ENCODE results near the gene DEGS1.

DEGS1 gene

DNA sequence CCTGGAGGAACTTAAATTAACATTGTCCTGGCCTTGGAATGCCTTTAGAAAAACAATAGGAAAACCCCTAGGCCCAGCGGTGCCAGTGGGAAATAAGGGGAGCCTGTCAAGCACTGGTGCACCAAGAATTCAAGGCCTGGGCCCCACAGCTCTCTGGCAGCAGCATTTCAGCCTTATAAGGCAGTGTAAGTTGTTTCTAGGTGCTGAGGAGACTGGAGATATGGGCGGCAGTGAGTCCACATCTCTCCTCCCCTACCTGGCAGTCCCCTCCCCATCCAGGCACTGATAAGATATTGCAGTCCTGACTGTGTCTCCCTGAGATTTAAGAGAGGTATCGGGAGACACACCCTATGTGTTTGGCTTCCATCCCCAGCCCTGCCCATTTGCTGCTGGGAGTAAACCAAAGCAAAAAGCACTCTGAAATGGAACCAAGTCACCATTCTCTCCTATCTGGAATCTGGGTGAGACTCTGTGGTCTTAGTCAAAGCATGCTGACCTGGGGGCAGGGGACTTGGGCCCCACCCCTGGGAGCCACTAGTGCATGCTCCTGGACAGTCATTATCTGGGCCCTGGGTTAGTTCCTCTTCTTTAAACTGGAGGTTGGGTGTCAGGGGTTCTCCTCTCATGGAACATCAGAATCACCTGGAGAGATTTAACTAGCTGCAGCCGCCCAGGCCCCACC is 30.5 kb downstream of the DEGS1 start:
- DNase-seq (ENCODE audit: low read depth in 2 of 2): no peak

DNA sequence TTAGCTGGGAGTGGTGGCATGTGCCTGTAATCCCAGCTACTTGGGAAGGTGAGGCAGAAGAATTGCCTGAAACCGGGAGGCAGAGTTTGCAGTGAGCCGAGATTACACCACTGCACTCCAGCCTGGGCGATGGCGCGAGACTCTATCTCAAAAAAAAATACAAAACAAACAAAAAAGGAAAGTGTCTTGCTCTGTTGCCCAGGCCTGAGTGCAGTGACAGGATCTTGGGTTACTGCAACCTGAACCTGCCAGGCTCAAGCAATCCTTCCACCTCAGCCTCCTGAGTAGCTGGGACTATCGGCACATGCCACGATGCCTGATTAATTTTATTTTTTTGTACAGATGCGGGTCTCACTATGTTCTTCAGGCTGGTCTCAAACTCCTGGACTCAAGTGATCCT is 33.3 kb downstream of the DEGS1 start:
- no peak for DNase-seq (ENCODE audit: low read depth in 2 of 2)

DNA sequence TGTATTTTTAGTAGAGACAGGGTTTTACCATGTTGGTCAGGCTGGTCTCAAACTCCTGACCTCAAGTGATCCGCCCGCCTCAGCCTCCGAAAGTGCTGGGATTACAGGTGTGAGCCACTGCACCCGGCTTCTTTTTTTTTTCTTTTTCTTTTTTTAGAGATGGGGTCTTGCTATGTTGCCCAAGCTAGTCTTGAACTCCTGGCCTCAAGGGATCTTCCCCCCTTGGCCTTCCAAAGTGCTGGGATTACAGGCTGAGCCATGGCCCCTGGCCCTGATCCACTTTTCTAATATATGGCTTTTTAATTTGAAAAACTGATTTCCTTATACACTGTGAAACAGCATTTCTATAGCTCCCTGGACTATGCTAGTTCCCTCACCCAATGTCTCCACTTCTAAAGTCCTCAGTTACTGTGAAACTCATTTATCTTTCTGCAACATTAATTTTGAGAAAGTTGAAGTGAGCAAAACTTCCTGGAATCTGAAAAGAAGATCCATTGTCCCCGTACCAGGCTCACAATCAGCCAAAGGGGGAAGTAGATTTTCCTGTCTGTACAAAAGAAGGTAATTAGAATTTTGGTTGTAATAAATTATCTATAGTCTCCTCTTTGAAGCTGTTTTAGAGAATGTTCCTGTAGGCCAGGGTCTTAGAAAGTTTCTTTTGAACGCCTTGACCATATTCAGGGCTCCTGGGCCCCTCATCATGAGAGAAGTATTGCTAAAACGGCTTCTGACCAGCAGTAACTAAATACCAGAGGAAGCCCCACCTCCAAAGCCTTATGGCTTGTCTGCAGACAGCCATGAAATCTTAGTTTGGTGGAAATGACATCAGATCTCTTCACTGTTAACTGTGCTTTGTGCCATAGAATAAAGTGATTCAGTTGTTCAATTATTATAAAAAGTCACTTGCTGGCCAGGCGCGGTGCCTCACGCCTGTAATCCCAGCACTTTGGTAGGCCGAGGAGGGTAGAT is 34.9 kb downstream of the DEGS1 start:
- DNase-seq (ENCODE audit: low read depth in 2 of 2): no peak

DNA sequence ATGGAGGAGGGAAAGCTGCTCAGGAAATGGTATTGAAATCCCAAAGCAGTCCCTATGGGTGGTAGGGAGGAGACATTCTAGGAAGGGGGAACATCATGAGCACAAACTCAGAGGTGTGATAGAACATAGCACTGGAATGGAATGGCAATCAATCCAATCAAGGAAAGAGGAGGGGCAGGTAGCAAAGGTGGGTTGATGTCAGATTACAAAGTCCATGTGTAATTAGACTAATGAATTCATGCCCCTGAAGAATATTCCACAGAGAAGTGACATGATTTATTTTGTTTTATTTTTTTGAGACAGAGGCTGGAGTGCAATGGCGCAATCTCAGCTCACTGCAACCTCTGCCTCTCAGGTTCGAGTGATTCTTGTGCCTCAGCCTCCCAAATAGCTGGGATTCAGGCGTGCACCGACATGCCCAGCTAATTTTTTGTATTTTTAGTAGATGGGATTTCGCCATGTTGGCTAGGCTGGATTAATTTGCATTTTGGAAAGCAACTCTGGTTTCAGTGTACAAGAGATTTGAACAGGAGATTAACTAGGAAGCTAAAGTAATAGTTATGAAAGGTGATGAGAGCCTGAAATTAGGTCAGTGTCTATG is 36.1 kb downstream of the DEGS1 start:
- DNase-seq (ENCODE audit: low read depth in 2 of 2): no peak

DNA sequence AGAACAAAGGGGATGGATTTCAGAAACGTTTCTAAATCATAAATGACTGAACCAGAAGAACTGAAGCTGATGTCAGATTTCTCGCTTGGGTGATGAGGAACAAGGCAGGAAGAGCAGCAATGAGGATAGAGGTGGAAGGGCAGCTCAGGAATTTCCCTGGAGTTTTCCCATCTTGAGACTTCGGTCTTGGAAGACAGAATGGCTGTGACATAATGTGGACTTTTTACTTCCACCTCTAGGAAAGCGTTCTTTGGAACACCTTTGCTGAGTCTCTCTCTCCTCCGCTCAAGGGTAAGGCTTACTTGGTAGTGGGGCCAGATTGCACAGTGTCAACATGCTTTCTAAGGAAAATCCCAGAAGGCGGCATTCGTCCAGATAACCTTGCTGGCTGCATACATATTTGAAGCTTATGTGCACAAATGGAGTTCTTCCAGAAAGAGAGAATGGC is 36.6 kb downstream of the DEGS1 start:
- no peak for DNase-seq (ENCODE audit: low read depth in 2 of 2)

DNA sequence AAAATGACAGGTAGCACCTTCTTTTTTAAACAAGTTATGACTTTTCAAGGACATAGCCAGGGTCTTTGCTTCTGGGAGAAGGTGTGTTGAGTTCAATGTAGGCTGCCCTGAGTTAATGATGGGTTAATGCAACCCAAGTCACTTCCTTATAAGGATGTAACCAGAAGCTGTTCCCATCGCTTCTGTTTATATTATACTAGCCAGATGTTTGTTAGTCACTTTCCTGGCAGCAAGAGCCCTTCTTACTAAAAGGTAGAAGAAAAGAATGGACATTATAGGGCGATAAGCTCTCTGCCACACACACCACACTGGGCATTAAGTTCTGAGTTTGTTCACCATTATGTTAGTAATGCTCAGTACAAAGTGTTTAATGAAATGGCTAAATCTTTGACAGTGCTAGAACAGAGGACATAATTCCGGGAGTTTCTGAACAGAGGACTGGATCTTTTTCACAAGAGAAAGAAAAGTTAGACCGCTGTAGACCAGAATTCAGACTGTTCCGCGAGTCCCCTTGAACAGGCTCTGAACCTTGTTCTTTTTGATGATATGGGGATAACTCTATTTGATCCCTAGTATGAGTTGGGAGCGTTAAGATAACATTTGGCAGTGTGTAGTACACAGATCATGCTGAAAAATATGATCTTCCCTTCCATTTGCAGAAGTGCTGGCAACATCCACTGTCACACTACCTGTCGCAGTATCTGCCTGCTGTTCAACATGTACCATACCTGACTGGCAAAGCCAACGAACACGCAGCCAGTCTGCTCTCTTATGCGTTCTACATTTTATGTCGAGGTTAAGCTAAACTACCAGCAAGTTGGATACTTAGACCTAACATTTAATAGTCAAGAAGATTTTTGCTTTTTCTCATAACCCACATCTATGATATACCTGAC is 41.0 kb downstream of the DEGS1 start:
- DNase-seq (ENCODE audit: low read depth in 2 of 2): no peak

DNA sequence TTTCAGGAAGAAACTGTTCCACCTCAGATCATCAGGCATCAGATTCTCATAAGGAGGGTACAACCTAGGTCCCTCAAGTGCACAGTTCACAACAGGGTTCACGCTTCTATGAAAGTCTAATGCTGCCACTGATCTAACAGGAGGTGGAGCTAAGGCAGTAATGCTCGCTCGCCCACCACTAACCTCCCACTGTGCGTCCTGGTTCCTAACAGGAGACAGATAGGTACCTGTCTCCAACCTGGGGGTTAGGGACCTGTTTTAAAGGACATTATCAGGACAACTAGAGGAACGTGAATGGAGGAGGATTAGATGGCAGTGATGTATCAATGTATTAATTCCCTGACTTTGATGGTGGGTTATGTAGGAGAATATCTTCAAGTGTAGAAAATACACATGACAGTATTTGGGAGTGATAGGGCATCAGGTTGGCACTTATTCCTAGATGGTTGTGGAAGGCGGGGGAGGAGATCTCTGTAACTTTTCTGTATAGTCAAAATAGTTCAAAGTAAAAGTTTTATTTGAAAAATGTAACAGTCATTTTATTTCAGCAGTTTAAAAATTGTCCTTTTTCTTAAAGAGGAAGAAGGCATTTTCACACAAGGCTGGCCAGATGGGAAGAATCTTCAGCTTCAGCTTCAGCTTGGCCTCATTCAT is 43.9 kb downstream of the DEGS1 start:
- DNase-seq (ENCODE audit: low read depth in 2 of 2): no peak

DNA sequence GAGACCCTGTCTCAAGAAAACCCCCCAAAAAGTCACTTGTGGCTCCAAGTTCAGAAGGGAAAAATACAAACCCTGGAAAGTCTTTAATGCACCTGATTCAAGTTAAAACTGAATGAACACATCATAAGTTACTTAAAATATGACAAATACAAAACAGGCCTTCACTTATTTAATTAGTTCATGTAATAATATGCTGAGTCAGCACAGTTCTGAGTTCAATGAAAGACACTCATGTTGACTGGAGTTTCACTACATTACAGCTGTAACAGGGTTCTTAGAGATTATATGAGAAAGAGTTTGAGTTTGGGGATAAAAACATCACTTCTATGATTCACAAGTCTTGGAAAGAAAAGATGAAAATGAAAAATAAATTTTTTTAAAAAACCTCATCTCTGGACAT is 51.0 kb downstream of the DEGS1 start:
- DNase-seq (ENCODE audit: low read depth in 2 of 2): no peak

DNA sequence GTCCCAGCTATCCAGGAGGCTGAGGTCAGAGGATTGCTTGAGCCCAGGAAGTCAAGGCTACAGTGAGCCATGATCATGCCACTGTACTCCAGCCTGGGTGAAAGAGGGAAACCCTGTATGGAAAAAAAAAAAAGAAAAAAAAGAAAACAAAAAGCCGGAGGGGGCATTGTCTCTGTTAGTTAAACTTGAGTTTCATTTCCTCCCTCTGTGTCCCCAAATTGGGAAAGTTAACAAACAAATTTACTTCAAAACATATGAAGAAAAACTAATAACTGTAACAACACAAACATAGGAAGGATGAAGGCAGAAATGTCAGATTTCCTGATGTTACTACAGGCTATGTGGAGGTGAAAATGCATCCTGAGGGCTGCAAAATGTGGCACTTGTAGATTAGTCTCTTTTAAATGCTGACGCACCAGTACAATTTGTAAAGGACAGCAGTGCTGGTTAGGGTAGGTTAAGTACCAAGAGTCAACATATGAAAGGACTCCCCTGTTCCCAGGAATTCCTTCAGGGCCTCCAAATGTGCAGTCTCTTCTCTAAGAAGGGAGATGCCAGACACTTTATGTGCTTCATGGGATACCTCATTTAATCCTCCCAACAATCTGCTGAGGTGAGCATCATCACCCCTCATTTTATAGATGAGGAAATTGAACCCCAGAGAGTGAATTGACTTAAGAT is 52.9 kb downstream of the DEGS1 start:
- no peak for DNase-seq (ENCODE audit: low read depth in 2 of 2)

DNA sequence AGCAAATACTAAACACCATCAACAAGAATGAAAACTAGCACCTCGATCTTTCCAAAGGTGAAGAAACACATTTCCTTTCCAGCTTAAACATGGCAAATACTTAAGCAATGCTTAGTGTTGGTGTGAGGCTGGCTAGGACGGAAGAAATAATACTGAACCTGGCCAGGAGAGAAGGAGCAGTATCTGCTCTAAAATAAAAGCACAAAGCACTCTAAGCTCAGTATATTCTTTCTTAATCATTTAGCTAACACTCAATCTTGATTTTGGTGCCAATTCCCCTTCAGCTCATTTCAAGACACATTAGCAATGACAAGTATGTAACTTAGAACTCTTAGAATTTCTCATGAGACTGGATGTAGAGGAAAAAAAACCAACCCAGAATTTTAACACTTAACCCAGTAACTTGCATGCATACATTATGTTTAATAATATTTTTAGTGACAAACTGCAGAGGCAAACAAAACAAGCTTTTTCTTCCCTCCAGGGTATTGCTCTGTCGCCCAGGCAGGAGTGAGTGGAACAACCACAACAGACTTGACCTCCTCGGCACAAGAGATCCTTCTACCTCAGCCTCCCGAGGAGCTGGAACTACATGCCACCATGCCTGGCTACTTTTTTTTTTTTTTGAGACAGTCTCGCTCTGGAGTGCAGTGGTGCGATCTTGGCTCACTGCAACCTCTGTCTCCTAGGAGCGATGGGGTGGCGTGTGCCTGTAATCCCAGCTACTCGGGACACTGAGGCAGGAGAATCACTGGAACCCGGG is 54.3 kb downstream of the DEGS1 start:
- DNase-seq (ENCODE audit: low read depth in 2 of 2): no peak

DNA sequence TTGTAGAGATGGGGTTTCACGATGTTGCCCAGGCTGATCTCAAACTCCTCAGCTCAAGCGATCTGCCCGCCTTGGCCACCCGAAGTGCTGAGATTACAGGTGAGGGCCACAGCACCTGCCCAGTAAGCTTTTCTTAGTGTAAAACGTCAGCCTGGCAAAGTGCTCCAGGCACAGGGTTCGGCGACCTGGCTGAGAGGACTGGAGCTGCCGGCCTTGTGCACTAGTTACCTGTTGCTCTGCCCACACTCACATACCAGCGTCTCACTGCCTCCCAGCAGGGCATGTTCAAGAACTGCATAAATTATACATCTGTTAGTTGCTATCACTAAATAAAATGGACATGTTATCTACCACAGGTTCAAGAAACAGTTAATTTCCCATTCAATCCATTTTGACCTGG is 55.2 kb downstream of the DEGS1 start:
- no peak for DNase-seq (ENCODE audit: low read depth in 2 of 2)

DNA sequence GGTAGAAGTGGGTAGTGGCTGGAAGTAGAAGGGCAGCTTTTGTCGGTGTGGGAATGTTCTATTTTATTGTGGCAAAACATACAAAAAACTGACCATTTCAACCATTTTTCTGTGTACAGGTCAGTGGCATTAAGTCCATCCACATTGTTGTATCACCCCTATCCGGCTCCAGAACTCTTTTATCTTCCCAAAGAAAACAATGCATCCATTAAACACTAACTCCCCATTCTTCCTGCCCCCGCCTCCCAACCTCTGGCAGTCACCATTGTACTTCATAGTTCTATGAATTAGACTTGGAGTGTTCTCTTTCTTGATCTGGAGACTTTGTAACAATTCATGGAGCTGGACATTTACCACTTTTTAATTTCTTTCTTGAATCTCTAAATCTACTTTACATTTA is 55.7 kb downstream of the DEGS1 start:
- no peak for DNase-seq (ENCODE audit: low read depth in 2 of 2)

Data from stimulated activated CD4-positive, alpha-beta T cell treated with anti-CD3 and anti-CD28 coated beads, Interleukin-15, amount 100 ng/mL, for 48 hours (primary cell).